HG02763 (cell line): ENCODE results near the gene PRDM16.

ENCODE experiments used
- ATAC-seq: cut with Tn5 transposase; IDR thresholded peaks from one replicate; pipeline ENCODE4 v1.9.1; 2021; ENCODE audit warnings: mild to moderate bottlenecking, moderate library complexity; ENCODE audit not compliant: unreplicated experiment

The PRDM16 gene

DNA sequence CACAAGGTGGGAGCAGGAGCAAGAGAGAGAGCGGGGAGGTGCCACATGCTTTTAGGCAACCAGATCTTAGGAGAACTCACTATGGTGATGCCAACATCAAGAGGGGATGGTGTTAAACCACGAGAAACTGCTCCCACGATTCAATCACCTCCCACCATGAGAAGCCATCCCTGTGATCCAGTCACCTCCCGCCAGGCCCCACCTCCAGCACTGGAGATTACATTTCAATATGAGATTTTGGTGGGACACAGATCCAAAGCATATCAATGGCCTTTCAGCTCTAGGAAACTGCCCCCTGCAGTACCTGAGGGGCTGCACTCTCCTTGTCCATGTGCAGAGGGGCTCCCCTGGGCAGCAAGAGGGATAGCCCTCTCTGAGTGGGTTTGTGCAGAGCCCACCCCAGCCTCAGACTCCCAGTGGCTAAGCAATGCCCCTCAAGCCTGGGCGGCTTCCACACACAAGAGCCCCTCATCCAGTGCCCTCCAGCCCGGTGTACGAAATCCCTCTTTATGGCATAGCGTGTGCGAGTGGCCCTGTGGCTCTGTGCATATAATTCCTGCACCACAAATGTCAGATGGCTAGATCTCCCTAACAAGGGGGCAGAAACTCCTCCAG is 15.5 kb upstream of the PRDM16 start:
- ATAC-seq = no peak

DNA sequence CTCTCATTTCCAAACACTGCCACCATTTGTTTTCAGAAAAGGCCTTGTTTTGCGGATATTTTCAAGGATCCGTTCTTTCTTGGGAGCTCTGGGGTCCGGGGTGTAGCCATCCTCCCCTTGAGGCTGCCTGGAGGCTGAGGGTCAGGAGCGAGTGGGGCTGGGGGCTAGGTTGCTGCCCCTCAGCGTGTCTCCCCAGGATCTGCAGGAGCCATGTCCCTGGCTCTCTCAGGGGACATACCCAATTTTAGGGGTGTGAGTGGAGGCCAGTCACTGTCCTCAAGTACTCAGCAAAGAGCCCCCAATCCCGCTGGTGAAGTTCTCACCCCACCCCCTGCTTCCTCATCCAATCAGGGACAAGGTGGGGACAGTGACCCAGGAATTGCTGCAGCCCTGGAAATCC is 15.0 kb upstream of the PRDM16 start:
- no peak for ATAC-seq

DNA sequence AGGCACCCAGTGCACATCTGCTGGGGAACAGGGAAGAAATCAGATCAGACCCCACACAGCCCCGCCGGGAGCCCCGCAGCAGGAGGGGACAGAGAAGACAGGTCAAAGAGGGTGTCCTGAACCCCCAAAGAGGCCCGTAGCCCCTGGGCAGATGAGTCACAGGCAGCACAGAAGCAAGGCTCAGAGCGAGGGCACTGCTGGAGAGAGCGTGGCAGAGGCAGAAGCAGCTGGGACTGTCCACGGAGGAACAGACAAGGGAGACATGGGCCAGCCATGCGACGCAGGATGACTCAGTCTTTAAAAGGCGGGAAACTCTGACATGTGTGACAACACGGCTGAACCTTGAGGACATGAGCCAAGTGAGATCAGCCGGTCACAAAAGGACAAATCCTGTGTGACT is 14.5 kb upstream of the PRDM16 start:
- ATAC-seq = no peak

DNA sequence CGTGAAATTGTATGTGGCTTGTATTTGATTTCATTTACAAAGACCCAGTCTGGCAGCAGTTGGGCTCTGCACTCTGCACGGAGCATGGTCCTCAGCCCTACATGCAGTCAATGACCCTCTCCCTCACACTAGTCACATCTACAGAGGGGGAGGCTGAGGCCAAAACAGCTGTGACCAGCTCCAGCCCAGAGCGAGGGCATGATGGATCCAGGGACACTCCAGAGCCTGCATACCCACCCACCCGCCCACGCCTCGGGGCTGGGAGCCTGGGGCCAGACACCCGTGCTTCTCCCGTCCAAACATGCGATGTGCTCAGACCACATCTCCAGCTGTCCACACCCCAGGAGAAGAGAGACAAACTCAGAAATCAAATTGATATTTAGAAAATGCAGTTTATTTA is 14.0 kb upstream of the PRDM16 start:
- no peak for ATAC-seq

DNA sequence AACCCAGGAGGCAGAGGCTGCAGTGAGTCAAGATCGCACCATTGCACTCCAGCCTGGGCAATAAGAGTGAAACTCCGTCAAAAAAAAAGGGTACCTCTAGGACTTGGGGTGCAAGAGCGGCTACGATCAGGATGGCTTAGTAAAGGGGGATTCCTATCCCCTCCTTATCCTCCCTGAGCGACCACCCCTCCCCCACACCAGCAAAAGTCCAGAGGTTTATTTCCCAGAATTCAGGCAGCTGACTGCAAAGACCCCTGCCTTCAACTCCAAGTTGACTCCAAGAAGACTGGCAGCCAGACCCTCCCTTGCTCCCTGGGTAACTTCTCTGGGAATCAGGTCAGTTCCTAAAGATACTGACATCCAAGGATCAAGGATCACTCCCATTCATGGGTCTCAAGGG is 12.4 kb upstream of the PRDM16 start:
- no peak for ATAC-seq

DNA sequence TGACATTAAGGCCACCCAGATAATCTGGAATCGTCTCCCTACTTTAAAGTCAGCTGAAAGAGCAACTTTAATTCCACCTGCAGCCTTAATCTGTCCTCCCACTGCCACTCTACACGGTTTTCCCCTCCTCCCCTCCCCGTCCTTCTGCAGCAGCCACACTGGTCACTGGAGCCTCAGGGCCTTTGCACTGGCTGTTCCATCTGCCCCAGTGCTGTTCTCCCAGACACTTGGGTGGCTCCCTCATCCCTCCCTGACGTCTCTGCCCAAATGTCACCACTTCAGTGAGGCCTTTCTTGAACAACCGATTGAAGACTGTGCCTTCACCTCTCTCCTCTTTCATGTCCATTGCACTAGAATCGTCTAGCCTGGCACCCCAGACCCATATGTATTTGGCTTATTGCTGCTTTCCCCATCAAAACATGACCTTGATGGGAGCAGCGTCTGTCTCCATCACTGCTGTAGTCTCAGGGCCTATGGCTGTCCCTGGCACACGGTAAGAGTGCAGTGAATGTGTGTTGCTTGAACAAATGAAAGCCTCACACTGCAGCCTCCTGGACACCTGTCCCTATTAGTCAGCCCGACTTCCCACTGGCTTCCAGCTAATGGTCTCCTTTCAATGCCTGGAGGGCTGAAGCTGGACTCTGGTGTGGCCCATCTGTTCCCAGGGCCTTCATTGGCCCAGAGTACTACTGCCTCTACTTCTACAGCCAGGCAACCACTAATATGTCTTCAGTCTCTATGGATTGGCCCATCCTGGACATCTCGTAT is 10.6 kb upstream of the PRDM16 start:
- no peak for ATAC-seq

DNA sequence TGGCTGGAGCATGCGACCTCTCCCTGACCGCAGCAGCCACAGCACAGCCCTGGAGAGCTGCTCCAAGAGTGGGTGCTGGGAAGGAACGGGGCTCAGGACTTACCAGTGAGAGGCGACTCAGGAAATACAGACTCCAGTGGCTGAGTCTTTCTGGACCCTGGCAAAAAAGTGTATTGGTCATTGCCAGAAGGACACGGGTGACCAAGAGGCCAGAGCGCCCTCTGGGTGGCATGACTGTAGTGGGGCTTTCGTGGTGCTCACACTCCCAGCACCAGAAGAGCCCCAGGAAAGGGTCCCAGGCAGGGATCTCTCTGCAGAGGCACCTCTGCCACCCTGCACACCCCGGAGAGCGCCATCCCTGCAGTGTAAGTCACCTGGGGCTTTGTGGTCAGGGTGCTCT is 8.9 kb upstream of the PRDM16 start:
- ATAC-seq = no peak

DNA sequence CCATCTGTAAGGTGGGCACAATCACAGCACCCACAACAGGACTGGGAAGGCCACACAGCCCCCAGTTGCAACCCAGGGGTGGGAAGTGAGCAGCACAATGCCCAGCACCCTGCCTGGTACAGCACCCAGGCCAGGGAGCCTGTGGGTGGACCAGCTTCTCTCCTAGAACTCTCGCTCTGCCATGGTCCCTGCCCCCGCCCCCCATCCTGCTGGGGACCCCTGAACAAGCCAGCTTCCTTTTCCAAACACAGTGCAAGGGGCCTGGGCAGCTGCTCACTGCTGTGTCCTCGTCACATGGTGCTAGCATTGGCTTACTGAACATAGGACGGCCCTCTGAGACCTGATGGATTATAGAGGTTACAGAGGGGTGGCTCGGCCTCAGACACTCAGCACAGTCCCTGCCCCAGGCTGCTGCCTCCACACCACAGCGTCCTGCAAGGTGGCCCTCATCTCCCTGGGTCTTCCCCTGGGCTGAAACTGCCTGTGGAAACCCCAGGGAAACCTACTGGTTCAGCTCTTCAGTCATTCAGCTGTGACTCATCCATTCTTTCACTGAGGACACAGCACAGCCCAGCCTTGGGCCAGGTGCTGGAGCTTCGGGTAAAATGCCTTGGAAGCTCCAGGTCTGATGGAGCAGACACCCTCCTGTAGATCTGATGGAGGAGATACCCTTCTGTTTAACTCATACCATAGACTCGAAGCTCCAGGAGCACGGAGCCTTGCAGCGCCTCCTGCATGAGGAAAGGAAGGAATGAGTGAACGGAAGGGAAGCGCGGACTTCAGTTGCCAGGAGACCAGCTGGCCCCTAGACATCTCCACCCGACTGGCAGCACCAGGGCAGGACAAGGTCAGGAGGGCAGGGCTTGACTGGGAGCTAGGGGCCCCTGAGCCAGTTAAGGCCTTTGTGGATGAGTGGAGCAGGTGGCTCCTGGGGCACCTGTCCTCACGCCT is 8.1 kb upstream of the PRDM16 start:
- no peak for ATAC-seq

DNA sequence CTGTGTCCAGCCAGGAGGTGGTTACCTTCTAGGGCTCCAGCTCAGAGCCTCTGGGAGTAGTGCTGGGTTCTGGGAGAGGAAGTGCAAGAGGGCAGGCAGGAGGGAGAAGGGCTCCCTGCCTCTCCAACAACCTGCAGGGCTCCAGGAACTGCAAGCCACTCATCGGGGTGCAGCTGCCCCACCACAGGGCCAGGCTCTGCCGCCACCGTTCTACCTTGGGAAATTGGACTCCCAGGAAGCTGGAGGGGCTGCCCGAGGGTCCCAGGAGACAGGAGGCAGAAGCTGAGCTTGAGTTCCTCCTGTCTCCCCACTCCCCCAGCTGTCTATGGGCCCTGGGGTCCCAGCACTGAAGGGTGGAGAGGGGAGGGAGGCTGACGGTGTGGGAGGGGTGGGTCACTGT is 7.4 kb upstream of the PRDM16 start:
- ATAC-seq = no peak

DNA sequence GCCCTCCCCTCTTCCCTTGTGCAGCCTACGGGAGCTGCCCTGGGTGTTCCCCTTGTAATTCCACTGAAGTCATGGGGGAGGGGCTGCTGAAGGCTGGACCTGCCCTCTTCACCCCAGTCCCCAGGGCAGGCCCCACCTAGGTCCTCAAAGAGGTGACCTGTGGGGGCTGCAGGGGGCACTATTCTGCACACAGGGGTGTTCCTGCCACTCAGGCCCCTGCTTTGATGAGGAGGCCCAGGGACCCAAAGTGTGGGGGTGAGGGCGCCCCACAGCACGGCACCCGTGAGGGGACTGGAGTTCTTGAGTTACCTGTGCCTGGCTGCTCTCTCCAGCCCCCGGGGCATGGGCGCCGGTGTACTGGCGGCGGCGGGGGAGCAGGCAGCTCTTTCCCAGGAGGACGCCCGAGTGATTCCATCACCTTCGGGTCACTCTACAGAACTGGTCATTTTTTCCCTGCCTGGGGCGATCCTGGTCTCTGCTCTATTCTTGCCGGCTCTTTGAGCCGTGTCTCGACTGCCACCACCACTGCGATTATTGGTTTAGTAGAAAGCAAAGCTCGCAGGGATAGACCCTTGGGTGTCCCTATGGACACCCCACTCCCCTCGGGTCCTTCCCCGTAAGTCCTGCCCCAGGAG is 6.9 kb upstream of the PRDM16 start:
- ATAC-seq = no peak

DNA sequence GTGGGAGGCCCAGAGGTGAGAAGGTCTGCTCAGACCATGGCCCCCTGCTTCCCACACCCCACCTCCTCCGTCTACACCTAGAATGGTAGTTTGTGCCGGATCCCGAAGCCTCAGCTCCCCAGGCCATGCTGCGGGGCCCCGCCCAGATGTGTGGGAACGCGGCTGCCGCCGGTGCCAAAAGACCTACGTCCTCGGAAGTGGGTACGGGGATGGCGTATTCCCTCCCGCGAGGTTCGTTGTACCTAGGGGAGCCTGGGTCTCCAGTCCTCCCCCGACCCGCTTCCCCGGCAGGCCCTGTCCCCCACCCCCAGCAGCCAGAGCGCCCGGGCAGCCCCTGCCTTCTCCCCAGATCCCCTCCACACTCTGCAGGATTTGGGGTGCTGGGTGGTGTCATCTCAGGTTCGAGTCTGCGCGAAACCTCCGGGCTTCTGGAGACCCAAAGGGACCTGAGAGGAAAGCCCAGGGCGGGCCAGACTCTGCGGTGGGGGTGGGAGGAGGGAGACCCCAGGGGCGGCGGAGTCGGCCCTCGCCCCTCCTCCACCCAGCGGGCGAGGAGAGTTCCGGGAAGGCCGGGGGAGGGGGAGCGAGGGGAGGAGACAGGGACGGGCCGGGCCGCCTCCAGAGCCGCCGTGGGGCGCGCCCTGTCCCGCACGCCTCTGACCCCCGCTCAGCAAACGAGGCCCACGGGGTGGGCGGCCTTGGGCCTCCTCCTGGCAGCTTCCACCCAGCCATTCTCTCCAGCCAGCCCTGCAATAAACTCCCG is 6.2 kb upstream of the PRDM16 start:
- no peak for ATAC-seq

DNA sequence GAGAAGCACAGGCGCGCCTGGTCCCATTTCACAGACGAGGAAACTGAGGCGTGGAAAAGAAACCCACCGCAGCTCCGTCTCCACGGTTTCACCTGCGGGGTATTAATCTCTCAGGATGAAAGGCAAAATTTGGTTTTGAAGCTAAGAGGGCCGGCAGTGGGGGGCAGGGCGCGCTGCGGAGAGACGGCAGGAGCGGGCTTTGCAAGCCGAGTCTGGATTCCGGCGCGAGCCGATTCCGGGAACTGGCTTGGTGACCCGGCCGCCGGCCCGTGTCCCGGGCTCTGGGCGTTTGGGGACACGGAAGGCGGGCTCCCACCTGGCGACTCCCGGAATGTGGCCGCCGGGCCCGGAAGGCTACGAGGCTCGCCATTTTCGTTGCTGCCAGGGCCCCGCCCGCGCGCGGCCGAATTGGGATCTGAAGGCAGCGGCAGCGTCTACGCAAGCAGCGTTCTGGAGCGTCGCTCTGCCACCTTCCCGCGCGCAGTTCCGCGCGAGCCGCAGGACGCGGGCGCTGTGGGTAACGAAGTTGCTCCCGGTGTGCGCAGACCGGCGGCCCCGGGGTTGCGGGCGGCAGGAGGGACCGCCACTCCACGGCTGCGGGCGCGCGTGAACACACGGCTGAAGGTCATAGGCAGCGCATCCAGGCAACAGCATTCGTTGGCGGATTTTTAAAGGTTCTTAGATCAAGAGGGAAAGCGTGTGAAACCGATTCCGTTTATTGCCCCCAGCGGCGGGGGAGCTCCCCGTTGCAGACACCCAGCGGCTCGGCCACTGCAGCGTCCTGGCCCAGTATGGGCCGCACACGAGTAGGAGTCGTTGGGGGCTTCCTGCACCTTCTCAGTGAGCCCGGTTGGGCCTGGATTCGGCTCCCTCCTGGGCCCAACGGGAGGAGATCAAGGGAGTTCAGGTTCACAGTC is 5.4 kb upstream of the PRDM16 start:
- ATAC-seq = no peak

DNA sequence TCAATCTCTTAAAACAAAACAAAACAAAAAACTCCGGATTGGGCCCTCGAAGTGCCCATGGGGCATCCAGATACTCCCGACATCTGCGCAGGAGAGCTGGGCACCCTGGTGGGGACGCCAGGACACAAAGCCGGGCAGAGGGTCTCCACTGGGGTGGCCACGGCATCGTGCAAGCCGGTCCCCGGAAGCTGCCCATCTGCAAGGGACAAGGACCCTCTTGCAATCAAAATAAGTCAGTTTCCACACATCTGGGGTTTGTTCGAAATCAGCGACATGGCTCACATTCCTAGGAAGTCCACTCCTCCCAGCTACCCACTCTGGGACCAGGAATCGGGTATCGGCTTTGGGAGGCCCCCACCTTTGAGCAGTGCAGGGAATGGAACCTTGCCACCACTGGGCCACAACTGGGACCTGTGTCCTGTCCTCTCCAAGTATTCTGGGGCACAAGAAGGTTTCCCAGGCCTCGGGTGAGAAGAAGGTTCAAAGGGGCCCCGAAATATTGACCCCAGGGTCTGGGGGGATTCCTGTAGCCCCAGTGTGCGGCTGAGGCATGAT is 4.6 kb upstream of the PRDM16 start:
- no peak for ATAC-seq

DNA sequence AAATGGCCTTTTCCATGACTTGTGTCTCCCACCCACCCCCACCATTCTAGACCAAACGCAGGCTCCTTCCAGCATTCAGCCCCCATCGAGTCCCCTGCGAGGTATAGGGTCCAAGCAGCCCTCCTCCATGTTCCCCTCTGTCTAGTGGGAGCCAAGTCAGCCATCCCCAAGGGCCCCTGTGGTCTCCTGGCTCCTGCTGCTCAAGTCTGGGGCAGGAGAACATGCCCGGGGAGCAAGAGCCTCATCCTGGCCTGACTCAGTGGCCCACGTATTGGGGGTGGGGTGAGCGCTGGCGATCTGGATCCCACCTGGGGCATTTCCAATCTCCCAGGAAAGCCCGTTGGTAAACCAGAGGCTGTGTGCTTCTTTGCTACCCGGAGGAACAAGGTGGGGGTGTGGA is 4.1 kb upstream of the PRDM16 start:
- no peak for ATAC-seq

DNA sequence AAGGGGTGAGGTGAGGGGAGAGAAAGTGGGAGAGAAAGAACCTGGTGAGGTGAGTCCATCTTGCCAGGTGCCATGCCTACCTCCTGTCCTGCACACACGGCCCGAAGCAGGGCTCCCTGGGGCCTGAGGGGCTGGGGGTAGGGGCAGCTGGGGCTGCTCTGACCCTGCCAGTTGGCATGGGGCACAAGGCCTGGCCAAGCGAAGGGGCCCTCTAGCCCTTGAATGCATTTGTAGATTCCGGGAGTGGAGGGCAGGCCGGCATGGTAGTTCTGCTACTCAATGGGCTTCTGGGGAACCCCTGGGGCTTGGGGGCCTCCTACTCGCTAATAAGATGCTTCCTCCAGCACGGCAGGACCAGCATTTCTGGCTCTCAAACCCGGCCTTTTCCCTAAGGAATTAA is 3.6 kb upstream of the PRDM16 start:
- ATAC-seq = no peak

DNA sequence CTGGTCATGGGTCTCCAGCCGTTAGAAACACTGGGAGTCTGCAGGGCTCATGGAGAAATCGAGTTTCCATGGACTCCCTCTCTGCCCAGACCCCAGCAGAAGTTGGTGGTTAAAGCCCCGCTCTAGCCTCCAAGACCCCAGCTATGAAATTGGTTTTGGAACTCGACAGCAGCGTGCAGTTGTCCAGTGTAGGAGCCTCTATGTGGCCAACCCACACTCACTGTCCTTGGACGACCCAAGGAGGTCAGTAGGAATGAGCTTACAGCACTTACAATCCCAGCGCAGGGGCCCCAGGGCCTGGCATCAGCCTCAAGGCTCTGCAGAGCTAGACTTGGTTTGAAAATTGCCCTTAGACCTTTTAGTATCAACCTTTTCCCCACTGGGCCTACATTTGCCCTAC is 3.2 kb upstream of the PRDM16 start:
- no peak for ATAC-seq

DNA sequence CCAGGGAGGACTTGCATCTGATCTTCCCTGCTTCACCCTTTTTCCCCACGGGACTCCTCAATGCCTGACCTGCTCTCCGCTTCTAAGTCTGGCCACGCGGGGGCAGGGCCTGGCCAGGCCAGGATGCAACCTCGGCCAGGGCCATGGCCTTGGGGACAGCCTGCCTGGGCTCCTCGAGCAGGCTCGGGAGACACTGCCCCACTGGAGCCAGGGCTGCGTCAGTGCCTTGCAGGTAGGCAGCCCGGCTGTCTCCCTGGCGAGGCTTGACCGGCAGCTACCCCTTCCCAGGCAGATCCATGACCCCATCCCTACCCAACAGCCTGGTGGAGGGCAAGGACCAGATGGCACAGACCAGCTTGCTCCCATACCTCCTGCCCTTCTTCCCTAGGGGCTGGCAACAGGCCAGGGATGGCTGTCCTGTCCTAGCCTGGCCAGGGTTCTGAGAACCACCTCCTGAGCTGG is 2.7 kb upstream of the PRDM16 start:
- ATAC-seq = no peak

DNA sequence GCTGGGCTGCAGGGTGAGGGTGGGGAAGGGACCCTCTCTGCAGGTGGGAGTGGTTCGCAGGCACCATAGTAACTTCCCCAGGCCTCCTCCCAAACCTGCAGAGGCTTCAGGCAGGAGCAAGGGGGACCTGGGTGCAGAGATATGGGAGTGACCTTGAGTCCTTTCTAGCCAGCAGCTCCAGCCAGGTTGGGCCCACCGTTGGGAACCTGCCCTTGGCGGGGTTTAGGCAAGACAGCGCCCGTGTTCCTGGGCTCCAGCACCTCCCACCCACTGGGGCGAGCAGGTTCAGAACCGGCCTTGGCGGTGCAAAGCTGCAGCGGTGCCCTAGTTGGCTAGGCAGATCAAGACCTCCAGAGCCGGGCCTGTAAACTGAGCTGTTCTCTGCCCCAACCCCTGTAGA is 2.2 kb upstream of the PRDM16 start:
- no peak for ATAC-seq

DNA sequence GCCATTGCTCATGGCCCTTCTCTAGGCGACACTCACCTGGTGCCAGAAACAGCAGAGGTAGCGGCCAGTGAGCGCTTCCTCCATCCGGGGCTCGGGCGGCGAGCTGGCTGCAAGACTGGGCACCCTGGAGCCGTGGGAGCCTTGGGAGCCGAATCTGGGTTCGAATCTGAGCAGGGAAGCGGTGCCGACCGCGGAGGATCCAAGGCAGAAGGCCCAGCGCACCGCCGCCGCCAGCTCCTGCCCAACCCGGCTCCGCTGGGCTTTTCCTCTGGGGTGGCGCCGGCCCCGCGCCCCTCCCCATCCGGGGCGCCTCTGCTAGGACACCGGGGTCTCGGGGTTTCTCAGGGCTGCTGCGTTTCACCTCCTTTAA is 1.7 kb upstream of the PRDM16 start:
- ATAC-seq = no peak
